ENCODE data around the gene ANKZF1.

DNA sequence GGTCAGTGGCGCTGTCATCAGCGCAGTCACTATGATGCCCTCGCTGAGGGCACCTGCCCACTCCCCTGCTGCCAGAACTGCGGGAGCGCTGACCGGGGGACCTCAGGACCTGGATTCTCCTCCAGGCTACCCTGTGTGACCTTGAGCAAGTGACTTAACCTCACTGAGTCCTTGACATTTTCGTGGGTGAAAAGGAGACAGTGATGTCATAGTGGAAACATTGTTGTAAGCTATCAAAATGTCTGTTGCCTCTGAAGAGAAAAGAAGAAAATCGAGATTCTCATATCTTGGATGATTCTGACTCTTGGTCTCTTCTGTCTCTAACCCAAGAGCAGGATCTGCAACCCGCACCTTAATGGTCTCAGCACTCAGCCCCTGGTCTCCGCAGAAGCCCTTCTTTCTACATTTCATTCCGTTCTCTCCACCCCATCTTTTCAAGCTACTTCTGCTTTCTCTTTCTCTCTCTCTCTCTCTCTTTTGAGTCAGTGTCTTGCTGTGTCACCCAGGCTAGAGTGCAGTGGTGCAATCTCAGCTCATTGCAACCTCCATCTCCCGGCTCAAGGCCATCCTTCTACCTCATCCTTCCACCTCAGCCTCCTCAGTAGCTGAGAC is 25.1 kb downstream of the ANKZF1 start:
- TF ChIP-seq, protein P1, sequence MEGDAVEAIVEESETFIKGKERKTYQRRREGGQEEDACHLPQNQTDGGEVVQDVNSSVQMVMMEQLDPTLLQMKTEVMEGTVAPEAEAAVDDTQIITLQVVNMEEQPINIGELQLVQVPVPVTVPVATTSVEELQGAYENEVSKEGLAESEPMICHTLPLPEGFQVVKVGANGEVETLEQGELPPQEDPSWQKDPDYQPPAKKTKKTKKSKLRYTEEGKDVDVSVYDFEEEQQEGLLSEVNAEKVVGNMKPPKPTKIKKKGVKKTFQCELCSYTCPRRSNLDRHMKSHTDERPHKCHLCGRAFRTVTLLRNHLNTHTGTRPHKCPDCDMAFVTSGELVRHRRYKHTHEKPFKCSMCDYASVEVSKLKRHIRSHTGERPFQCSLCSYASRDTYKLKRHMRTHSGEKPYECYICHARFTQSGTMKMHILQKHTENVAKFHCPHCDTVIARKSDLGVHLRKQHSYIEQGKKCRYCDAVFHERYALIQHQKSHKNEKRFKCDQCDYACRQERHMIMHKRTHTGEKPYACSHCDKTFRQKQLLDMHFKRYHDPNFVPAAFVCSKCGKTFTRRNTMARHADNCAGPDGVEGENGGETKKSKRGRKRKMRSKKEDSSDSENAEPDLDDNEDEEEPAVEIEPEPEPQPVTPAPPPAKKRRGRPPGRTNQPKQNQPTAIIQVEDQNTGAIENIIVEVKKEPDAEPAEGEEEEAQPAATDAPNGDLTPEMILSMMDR (conservative IDR thresholded peaks at IDR 0.05; ENCODE audit: low read depth, low read length), result no peak
- TF ChIP-seq RAD21 (IDR thresholded peaks at IDR 0.05; ENCODE audit: low read length) (no peak), POLR2A (IDR thresholded peaks at IDR 0.05; ENCODE audit: low read depth, low read length) (no peak), RFX5 (IDR thresholded peaks at IDR 0.05; ENCODE audit: low read depth, low read length) (no peak), MXI1 (IDR thresholded peaks at IDR 0.05; ENCODE audit: borderline replicate concordance, low read depth, low read length) (no peak), RCOR1 (IDR thresholded peaks at IDR 0.05; ENCODE audit: insufficient replicate concordance, low read length) (no peak), MAZ (IDR thresholded peaks at IDR 0.05; ENCODE audit: borderline replicate concordance, low read depth, low read length) (no peak), MAFK (IDR thresholded peaks at IDR 0.05; ENCODE audit: low read depth, low read length) (no peak)
